Measurements from ENCODE around the gene PICK1. TPM values are rescaled to one million over a fixed set of nuclear protein-coding genes. Genes with fewer than 3 reads are reported as not detected.

The PICK1 gene
- total and polyA plus RNA-seq, 8 donors, result 12.5 to 55.0 (median 23.3) TPM

GRCh38 chr22:38073150-38074130 is 16.2 kb downstream of the PICK1 start:
- DNase-seq, result peak in 1 of 6 donors; percentile 33
- TF ChIP-seq CTCF (IDR thresholded peaks at IDR 0.05), result no peak
- intact Hi-C loops (cut with DNase I), result no loop called here
- no peaks in the 10 kb centered on the region for H3K27me3 ChIP-seq
- no peak for ATAC-seq
- H3K27ac ChIP-seq, result no peak overlapping the region
- WGBS, 2 donors, result 94 to 96% methylated on average over 28 of the region's 28 CpGs
- no peak overlapping the region for H3K4me3 ChIP-seq
- FAIRE-seq, result no peak
- H3K9me3 ChIP-seq, result no peaks in the 10 kb centered on the region
- H3K4me1 ChIP-seq, result no peaks in the 10 kb centered on the region
- H3K36me3 ChIP-seq, result peaks cover 0 to 35% (median 18%) of the 10 kb centered on the region in 3 donors

GRCh38 chr22:38074181-38075104 is 17.2 kb downstream of the PICK1 start:
- no peak for TF ChIP-seq CTCF (IDR thresholded peaks at IDR 0.05)
- no peak overlapping the region for H3K4me3 ChIP-seq
- WGBS, 2 donors, result 92% methylated on average over 43 to 47 of the region's 47 CpGs
- DNase-seq, result peak in 2 of 6 donors; percentile 15 to 60
- intact Hi-C loops (cut with DNase I), result no loop called here
- FAIRE-seq, result no peak
- no peak for ATAC-seq
- no peak overlapping the region for H3K27ac ChIP-seq
- H3K4me1 ChIP-seq, result no peaks in the 10 kb centered on the region
- no peaks in the 10 kb centered on the region for H3K9me3 ChIP-seq
- no peaks in the 10 kb centered on the region for H3K27me3 ChIP-seq
- peaks cover 0 to 32% (median 18%) of the 10 kb centered on the region in 3 donors for H3K36me3 ChIP-seq

GRCh38 chr22:38075105-38075825 is 18.1 kb downstream of the PICK1 start:
- no peak for ATAC-seq
- Histone ChIP-seq H3K36me3 (peaks cover 0 to 27% (median 18%) of the 10 kb centered on the region in 3 donors), H3K4me3 (no peak overlapping the region), H3K9me3 (no peaks in the 10 kb centered on the region), H3K27me3 (no peaks in the 10 kb centered on the region), H3K4me1 (no peaks in the 10 kb centered on the region), H3K27ac (no peak overlapping the region)
- intact Hi-C loops (cut with DNase I), result no loop called here
- no peak for FAIRE-seq
- no peak for TF ChIP-seq CTCF (IDR thresholded peaks at IDR 0.05)
- peak in 2 of 6 donors; percentile 30 to 54 for DNase-seq
- WGBS, 2 donors, result 92 to 94% methylated on average over 28 to 32 of the region's 32 CpGs

GRCh38 chr22:38075961-38076360 is 18.8 kb downstream of the PICK1 start:
- DNase-seq (peak in 2 of 6 donors; percentile 13 to 43), ATAC-seq (no peak), FAIRE-seq (no peak)
- Histone ChIP-seq H3K9me3 (no peaks in the 10 kb centered on the region), H3K27ac (no peak overlapping the region), H3K4me3 (no peak overlapping the region), H3K4me1 (peaks cover 0 to 4% (median 0%) of the 10 kb centered on the region in 3 donors), H3K36me3 (peaks cover 0 to 23% (median 18%) of the 10 kb centered on the region in 3 donors), H3K27me3 (no peaks in the 10 kb centered on the region)
- TF ChIP-seq CTCF (IDR thresholded peaks at IDR 0.05), result no peak
- 90 to 92% methylated on average over 13 of the region's 13 CpGs for WGBS, 2 donors
- intact Hi-C loops (cut with DNase I), result no loop called here
